Stimulated activated CD8-positive, alpha-beta memory T cell treated with anti-CD3 and anti-CD28 coated beads, Interleukin-7, amount 100 ng/mL, for 1 hour (primary cell): ENCODE results near the gene TGFB2.

Experiments
- DNase-seq, 2 donors: peaks; one replicate each; pipeline ENCODE4 v3.0.0-alpha.2; 2020; ENCODE audit warnings: low read depth in 2 of 2

The TGFB2 gene

DNA sequence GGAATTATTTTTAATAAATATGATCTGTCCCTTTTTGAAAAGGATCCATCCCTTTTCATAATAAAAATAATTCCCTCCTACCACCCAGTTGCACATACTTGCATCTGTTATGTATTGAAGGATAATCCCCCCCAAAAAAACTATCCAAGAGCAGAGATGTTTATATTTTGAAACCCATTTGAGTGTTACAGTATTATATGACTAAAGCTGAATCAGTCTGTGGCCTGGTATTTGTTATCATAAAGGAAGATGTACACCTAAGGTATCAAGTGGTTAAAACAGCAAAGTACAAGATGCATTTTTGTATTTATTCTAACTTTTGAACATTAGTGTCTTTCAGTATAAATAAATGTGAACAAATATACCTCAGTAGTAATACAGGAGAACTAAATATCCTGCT lies 12.7 kb upstream of the TGFB2 start:
- DNase-seq: no peak

DNA sequence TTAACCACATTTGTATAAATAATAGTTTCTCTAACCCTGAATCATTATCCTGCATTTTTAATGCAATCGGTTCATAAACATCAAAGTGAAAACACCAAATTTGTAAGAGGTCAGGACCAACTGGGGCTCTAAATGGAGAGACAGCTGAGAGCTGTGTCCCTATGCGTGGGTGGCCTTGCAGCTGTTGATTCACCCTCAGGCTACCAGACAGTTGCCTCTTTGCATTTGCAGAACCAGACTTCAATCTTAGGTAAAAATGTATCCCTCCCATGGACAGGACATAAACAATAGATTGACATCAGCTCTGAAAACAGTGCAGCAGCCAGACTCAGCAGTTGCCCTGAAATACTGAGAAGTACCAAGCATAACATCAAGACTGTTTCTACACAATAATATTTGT lies 8.8 kb upstream of the TGFB2 start:
- DNase-seq: no peak

DNA sequence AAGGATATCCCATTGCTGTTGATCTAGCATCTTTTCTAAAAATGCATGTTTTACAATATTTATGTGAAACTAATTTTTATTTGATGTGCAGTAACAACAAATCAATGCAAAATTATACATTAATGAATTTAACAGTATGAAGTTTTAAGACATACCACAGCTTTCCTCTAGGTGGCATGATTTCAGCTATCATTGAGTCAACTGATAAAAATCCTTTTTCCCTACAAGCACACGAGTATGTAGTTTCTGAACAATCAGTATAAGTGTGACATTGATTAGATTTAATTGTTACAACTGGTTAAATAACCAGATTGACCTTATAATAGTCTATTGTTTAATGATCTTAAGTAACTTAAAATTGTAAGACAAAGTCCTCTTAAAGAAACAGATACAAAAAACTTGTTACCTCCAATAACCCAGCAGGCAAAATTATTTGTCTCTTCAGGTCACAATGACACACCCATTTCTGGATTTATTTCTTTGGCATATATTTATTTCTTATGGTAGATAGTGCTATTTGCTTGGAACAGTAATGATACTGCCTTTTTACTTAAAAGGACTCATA lies 5.8 kb upstream of the TGFB2 start:
- DNase-seq: no peak

DNA sequence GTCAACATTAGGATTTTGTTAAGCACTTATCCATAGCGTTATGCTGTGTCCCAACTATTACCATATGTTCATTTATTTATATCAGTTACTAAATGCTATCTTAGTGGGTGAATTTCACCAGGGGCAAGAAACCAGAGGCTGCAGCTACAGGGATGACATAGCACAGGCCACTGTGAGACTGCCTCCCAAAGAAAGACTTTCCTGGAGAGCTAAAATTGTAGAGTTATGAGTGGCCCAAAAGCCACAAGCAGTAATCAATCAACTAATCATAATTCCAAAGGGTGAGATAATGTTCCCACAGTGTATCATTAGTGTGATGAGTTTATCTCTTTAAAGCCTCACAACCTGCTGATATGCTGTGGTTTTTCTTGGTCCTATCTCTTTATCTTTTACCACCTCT lies 3.8 kb upstream of the TGFB2 start:
- DNase-seq: no peak

DNA sequence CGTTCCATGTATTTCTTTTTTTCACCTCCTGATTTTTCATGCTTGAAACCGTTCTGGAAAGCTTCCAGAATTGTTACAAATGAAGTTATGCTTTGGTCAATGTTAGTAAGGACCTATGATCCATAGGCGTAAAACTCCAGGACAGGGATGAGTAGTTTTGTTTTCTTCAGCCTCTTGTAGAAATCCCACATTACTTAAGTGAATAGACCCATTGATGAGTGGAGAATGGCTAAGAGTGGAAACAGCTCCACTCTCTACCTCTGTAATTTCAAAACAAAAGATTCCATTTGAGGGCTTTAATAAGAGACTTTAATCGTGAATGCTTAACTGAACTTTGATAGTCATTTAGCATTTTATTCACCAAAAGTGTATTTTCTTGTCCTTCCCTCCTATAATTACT lies 3.0 kb upstream of the TGFB2 start:
- DNase-seq: no peak

DNA sequence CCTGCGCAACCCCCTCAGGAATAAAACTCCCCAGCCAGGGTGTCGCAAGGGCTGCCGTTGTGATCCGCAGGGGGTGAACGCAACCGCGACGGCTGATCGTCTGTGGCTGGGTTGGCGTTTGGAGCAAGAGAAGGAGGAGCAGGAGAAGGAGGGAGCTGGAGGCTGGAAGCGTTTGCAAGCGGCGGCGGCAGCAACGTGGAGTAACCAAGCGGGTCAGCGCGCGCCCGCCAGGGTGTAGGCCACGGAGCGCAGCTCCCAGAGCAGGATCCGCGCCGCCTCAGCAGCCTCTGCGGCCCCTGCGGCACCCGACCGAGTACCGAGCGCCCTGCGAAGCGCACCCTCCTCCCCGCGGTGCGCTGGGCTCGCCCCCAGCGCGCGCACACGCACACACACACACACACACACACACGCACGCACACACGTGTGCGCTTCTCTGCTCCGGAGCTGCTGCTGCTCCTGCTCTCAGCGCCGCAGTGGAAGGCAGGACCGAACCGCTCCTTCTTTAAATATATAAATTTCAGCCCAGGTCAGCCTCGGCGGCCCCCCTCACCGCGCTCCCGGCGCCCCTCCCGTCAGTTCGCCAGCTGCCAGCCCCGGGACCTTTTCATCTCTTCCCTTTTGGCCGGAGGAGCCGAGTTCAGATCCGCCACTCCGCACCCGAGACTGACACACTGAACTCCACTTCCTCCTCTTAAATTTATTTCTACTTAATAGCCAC lies 696 bp downstream of the TGFB2 start:
- DNase-seq: no peak

DNA sequence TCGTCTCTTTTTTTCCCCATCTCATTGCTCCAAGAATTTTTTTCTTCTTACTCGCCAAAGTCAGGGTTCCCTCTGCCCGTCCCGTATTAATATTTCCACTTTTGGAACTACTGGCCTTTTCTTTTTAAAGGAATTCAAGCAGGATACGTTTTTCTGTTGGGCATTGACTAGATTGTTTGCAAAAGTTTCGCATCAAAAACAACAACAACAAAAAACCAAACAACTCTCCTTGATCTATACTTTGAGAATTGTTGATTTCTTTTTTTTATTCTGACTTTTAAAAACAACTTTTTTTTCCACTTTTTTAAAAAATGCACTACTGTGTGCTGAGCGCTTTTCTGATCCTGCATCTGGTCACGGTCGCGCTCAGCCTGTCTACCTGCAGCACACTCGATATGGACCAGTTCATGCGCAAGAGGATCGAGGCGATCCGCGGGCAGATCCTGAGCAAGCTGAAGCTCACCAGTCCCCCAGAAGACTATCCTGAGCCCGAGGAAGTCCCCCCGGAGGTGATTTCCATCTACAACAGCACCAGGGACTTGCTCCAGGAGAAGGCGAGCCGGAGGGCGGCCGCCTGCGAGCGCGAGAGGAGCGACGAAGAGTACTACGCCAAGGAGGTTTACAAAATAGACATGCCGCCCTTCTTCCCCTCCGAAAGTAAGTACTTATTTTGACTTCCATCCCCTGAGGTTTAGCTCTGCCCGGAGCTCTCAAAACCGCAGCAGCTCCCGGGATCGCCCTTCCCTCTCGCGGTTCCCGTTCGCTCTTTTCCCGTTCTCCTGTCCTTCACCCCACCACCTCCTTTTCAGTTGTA lies 1.5 kb downstream of the TGFB2 start:
- no peak for DNase-seq

DNA sequence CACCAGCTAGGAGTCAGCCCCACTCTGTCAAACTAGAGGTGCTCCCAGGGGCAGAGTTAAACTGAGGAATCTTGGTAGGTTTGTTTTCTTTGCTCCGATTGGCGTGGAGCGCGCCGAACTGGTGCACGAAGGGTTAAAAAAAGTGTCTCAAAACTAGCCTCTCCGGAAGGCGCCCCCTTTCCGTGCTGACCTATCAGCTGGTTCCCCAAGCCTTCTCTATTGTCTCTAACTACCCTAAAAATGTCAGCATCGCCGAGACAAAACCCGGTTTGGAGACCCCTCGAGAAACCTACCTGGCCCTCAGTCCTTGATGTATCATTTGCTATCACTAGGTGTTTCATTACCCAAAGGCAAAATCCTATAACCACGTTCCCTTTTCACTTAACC lies 2.2 kb downstream of the TGFB2 start:
- no peak for DNase-seq

DNA sequence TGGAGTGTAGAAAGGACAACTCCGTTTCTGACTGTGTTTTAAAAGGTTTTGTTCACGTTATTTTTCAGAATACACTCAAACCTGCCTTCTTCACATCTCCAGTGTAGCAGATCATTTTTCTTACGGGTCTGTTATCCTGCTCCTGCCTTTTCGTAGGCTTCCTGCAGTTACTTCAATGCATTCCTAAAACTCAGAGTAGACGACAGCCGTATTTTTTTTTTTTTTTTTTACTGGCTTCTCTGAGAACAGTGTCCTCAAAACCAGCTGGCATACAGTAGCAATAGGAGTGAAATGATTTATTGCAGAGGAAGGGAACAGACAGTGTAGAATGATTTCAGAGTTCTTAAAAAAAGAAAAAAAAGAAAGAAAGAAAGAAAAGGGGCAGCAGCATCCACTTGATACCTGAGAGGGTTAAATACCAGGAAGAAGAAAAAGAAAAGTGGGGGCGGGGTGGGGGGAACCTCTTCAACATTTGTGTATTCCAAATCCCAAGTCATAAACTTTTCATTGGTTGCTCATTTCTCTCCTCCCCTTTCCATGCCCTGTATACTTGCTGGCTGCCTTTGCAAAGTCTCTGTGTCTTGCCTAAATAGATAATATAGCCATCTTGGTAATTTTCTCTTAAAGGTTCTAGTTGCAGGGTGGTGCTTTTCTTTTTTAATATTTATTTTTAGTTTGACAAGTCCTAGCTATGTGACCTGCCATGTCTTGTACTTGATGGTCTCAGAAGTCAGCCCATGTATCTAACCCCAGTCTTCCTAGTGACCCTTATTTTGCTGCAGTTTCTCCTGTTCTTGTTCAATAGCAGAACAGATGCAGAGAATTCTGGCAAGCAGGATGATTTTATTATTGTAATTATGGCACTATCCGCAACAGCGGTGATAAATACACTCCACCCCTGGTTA lies 2.8 kb downstream of the TGFB2 start:
- DNase-seq: no peak

DNA sequence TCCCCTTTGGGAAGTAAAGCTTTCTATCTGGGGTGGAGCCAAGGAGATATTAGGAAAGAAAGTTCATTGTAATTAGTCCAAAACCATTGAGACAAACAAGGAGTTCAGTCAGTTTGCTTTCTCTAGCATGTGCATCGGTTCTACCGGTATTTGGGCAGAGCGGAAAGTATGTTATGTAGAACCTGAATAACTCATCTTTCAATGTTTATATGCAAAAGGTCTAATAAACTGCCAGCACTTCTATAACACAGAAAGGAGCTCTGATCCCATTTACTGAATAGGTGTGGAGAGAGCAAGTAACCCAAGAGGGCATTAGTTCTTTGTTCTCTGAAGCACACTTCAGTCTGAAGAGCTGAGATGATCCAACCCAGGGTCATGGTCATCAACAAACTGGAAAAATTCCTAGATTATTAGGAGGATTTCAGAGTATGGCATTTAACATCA lies 3.5 kb downstream of the TGFB2 start:
- DNase-seq: no peak

DNA sequence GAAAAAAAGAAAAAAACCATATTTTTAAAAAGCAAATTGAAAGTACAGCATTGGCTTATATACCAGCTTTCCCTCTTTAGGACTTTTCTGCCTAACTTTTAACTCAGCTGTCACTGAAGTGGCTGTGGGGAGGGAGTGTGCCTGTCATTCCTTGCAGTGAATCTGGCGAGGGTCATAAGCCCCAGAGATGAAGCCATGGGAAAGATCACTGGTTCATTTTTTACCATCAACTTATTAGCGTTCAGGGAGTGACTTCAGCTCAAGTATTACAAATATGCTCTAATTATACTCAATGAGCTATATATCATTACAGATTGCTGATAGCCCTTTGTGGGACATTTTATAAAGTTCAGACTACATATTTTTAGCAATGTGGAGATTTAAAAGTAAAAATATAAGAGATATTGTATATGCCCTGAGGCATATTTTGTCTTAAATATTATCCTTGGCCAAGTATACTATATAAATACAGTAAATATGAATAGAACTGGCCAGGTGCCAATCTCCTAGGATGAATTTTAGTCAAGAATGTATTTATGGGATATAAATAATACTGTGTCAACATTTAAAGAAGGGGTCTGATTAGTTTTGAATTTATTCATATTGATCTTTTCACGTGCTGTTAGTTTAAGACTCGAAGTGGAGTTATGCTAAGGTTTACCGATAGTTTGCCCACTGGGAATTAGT lies 4.4 kb downstream of the TGFB2 start:
- no peak for DNase-seq

DNA sequence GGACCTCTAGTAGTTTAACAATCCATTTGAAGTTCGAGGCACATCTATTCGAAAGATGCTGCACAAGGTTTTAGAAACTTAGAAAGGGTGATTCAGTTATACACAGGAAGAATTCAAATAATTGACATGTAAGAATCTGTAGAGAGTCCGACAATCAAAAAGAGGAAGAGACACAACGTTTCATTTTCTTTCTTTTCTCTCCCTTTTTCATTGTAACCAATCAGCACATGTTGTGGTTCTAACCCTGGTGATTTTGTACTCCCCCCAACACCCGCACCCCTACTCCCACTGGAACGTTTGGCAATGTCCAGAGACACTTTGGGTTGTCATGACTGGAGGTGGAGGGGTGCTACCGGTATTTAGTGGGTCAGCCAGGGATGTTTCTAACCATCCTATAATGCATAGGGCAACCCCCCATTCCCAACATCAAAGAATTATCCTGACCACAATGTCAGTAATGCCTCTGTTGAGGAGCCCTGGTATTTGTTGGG lies 4.9 kb downstream of the TGFB2 start:
- no peak for DNase-seq

DNA sequence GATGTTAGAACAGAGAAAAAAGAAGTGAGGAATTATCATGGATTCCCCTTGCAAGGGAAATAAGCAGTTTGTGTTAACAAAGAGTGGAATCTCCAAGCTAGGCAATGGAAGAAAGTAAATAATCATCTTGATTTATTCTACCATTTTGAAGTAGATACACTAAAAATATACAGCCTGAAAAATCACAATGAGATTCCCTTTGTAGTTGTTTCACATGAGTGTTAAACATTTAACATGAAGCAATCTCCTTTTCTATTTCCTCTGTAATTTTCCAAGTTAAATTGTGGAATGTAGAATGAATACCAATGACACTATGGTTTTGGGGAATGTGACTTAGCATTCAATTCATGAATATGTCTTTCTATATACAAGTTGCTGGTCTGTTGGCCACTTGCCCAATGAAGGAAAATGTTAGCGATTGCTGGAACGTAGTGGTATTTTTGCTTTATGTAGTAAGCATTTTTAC lies 5.7 kb downstream of the TGFB2 start:
- DNase-seq: no peak

DNA sequence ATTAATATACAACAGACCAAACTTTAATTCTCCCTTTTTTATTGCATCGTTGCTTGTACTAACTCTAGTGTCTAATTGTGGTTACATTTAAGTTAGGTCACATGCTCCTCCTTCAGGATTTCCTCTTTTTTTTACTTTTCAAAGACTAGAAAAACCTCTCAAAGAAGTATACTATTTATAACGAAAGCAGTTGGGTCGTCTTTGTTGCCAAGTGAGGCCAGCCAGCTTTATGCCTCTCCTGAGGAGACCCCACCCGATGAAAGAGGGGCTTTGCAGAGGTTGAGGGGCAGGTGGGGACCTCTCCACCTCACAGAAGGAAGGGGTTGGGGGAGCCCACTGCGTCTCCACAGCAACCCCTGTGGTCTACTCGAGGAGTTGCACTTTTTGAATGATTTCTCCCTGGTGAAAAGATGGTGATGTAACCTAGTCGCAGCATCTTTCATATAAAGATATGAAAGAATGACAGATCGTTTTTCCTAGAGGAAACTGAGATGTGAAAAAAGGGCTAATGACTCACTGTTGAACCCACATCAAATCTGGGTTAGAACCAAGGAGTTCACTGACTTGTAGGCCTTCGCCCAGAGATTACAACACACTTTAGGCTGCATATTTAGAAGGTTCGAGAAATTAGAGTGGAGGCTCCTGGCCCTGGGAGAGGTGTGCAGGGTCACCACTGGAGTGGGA lies 6.4 kb downstream of the TGFB2 start:
- DNase-seq: no peak

DNA sequence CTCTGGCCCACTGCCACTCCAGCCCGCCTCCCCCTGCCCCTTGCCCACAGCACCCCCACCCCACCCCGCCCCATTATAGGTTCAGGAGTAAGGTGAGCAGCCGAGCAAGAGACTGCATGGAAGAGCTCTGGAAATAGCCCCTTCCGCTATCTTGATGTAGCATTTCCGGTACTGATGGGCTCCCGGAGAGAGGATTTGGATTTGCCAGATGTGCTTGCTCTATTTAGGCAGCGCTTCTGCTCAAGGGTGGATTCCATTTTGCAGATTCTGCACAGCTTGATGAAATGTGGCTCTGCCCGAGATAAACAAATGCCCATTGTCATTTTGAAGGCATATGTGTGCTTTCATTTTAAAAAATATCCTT lies 6.9 kb downstream of the TGFB2 start:
- DNase-seq: no peak

DNA sequence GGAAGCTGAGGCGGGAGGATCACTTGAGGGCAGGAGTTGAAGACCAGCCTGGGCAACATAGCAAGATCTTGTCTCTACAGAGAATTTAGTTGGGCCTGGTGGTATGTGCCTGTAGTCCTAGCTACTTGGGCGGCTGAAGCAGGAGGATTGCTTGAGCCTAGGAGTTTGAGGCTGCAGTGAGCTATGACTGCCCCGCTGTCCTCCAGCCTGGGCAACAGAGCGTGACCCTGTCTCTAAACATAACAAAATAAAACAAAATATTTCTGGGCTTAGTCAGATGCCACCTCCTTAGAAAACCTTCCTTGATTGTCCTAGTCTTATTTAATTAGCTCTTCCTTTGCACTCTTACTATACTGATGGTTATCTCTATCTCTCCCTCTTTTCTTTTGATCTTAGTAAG lies 8.5 kb downstream of the TGFB2 start:
- no peak for DNase-seq

DNA sequence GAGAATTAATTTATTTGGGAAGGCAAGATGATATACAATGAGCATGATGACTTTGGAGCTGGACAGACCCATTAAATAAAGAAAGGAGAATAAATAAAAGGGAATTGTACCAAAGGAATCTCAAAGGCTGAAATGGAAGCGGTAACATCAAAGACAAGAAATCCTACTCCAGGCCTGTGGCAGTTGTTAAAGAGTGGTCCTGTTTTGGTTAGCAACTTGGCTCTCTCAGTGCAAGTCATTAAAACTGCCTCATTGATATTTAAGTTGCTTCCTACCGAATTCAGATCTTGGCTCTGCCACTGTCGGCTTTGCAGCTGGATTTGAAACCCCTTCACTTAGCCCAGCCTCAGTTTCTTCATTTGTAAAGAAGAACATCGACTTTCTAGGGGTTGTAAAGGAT lies 10.1 kb downstream of the TGFB2 start:
- DNase-seq: no peak

DNA sequence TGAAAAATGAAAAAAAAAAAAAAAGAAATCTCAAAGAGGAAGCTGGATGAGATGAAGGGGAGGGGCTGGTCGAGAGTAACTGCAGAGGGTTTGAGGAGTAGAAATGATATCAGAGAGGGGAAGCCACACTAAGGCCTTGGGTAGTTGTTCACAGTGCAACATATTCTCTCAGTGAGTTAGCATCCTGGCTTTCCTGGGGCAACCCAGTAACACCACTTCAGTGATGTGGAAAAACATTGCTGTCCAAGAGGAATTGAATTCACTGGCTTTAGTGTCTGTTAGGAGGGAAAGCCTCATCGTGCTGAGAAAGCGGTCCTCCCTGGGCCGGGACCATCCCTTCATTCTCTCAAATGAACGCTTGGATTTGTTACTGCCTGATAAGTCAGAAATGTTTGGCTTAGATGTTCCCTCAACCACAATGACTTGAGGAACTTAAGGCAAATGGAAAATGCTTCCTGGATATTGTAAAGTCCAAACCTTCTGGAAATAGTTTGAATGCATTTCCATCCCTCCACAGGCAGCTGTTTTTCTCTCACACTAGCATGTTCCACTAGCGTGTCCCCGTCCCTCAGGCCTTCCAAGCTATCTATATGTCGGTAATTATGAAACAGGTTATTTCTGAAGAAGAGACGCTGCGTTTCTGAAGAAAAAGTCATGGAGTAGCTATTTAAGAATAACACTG lies 12.2 kb downstream of the TGFB2 start:
- DNase-seq: no peak

DNA sequence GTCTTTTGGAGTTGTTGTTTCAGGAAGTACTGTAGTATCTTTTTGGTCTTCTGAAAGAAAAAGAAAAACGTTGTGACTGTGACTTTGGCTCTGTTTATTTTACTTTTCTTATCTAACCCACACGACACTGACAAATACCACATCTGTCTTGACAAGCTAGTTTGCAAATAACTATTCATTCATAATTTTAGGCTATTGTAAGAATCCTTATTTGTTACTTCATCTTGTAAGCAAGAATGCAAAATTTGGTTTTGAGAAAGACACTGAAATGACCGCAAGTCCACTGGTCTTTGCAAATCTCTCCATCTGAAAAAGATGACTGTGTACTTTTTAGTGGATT lies 12.7 kb downstream of the TGFB2 start:
- DNase-seq: no peak
